Measurements from ENCODE around the gene BRIX1.
"Not testable (repeated sequence)": the region's sequence is repeated elsewhere in the genome, so short reads cannot be mapped to it uniquely, and the experiment has no call there.

BRIX1 gene

DNA sequence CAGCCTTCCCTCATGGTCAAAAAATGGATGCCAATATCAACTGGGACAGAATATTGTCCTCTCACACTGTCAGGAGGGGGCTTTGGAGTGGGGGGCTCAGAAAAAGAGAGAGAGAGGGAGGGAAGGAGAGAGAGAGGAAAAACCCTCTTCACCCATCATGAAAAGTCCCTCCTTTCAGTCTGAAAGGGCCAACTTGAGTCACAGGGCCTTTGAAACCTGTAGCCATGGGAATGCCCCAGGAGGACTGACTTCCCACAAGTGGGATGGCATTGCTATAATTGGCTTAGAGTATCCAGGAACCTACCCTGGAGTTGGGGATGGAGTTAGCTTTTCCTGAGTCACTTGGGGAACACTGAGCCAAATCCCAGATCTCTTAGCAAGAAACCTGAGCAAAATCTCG, 55.0 kb downstream of the BRIX1 start:
- no peak for DNase-seq

DNA sequence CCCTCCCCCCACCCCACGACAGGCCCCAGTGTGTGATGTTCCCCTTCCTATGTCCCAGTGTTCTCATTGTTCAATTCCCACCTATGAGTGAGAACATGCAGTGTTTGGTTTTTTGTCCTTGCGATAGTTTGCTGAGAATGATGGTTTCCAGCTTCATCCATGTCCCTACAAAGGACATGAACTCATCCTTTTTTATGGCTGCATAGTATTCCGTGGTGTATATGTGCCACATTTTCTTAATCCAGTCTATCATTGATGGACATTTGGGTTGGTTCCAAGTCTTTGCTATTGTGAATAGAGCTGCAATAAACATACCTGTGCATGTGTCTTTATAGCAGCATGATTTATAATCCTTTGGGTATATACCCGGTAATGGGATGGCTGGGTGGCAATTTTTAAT, 56.1 kb downstream of the BRIX1 start:
- not testable (repeated sequence) for DNase-seq

Measured in SW 1271 (cell line).